HepG2 (cell line): ENCODE results near the gene IL21R. TPM values are rescaled to one million over a fixed set of nuclear protein-coding genes. Genes with fewer than 3 reads are reported as not detected.

Source experiments
- ATAC-seq: fragments of 200-7000 bp; cut with Tn5 transposase; 3 replicates; pipeline ENCODE4 v1.9.1; 2020; ENCODE audit warnings: mild to moderate bottlenecking, moderate library complexity
- BruUV-seq: library from RNA; stranded (reverse); fragments of 400-500 nt; replicated peaks from 2 replicates; lab custom pipeline; 2021; lab: Mats Ljungman, UMichigan
- CTCF ChIA-PET: fragments of 300-600 bp; formaldehyde crosslinking; extraction: SDS; loops from one replicate; lab custom pipeline; 2021; ENCODE audit warnings: low total read pairs, inconsistent platforms, low intra/inter-chr PET ratio; lab: Yijun Ruan, JAX
- POLR2A ChIA-PET: fragments of 350-600 bp; sonication (Branson Sonifier 250); formaldehyde crosslinking; loops from one replicate; lab custom pipeline; 2020; ENCODE audit warnings: antibody characterized with exemption, inconsistent platforms; lab: Yijun Ruan, JAX
- DNase-seq: peaks from one replicate; pipeline ENCODE4 v3.0.0-alpha.2; 2015; ENCODE audit warnings: low spot score
- FAIRE-seq: peaks from 3 replicates; lab custom pipeline; 2011; peaks lifted over from hg19 to GRCh38; lab: Jason Lieb, UNC
- H2AFZ ChIP-seq: one replicate; pipeline ENCODE4 v1.6.1; 2011; ENCODE audit warnings: low read length, inconsistent platforms
- H3K27ac ChIP-seq: fragments of 300-600 bp; 3 replicates; pipeline ENCODE4 v1.8.0; 2011; ENCODE audit warnings: mixed run types, mild to moderate bottlenecking, mixed read lengths, low read length, inconsistent platforms; ENCODE audit not compliant: insufficient read depth; ENCODE audit errors: extremely low read length
- H3K27me3 ChIP-seq, 2 experiments: fragments of 200-600 bp in 1 of 2; 2 replicates in 1 of 2; 3 replicates in 1 of 2; pipeline versions ENCODE4 v1.6.0 to v1.8.0; 2011; ENCODE audit warnings: low read length in 2 of 2, mild to moderate bottlenecking in 2 of 2, moderate library complexity in 2 of 2, inconsistent platforms in 1 of 2; ENCODE audit not compliant: insufficient read depth in 2 of 2, control insufficient read depth in 1 of 2
- H3K36me3 ChIP-seq, 2 experiments: fragments of 200-600 bp in 1 of 2; replicated peaks in 1 of 2; 2 replicates in 1 of 2; 3 replicates in 1 of 2; pipeline versions ENCODE4 v1.5.1 to v1.8.0; 2011; ENCODE audit warnings: low read length in 2 of 2, inconsistent platforms in 1 of 2; ENCODE audit not compliant: insufficient read depth in 2 of 2, control insufficient read depth in 1 of 2
- H3K4me1 ChIP-seq: 2 replicates; pipeline ENCODE4 v1.5.1; 2012; ENCODE audit warnings: low read length, inconsistent platforms; ENCODE audit not compliant: insufficient read depth
- H3K4me2 ChIP-seq: 2 replicates; pipeline ENCODE4 v1.6.0; 2011; ENCODE audit warnings: low read depth, low read length, inconsistent platforms
- H3K4me3 ChIP-seq, 3 experiments: fragments of 200-600 bp in 1 of 3; sonication (generic), shearing (Covaris generic) in 1 of 3; replicated peaks in 1 of 3; 2 replicates each; pipeline ENCODE4 v1.5.1; 2011 to 2016; ENCODE audit warnings: low read length in 3 of 3, inconsistent platforms in 2 of 3, low read depth in 2 of 3, mild to moderate bottlenecking in 2 of 3, control low read depth in 1 of 3, mixed read lengths in 1 of 3; ENCODE audit not compliant: insufficient read depth in 1 of 3
- H3K79me2 ChIP-seq: one replicate; pipeline ENCODE4 v1.6.1; 2011; ENCODE audit warnings: low read length, inconsistent platforms; ENCODE audit not compliant: insufficient read depth
- H3K9ac ChIP-seq: 2 replicates; pipeline ENCODE4 v1.6.0; 2011; ENCODE audit warnings: mild to moderate bottlenecking, low read depth, low read length, inconsistent platforms; ENCODE audit not compliant: insufficient read depth
- H3K9me3 ChIP-seq: 2 replicates; pipeline ENCODE4 v1.5.1; 2012; ENCODE audit warnings: mild to moderate bottlenecking, low read length
- H4K20me1 ChIP-seq: 2 replicates; pipeline ENCODE4 v1.6.0; 2011; ENCODE audit warnings: inconsistent platforms, mild to moderate bottlenecking, low read length, moderate library complexity; ENCODE audit not compliant: insufficient read depth
- AKAP8 ChIP-seq: sonication (generic); formaldehyde crosslinking; IDR thresholded peaks from 2 replicates; pipeline ENCODE4 v1.5.1; 2020; ENCODE audit warnings: mild to moderate bottlenecking, missing genetic modification reagents
- FLYWCH1 ChIP-seq: sonication (generic); formaldehyde crosslinking; IDR thresholded peaks from 2 replicates; pipeline ENCODE4 v1.8.1; 2023; ENCODE audit warnings: mild to moderate bottlenecking, missing genetic modification reagents
- KLF15 ChIP-seq: sonication (generic); formaldehyde crosslinking; IDR thresholded peaks from 2 replicates; pipeline ENCODE4 v1.8.1; 2023; ENCODE audit warnings: borderline replicate concordance, mild to moderate bottlenecking, inconsistent platforms, missing genetic modification reagents, mixed read lengths
- NCOR1 ChIP-seq: fragments of 200-600 bp; sonication (generic); IDR thresholded peaks from 2 replicates; pipeline ENCODE4 v1.7.0; 2017; ENCODE audit warnings: antibody characterized with exemption, low read length, borderline replicate concordance
- POGZ ChIP-seq: sonication (generic); formaldehyde crosslinking; IDR thresholded peaks from 2 replicates; pipeline ENCODE4 v1.4.0; 2020; ENCODE audit warnings: mild to moderate bottlenecking, missing genetic modification reagents
- POLR2G ChIP-seq: fragments of 200-400 bp; formaldehyde crosslinking; IDR thresholded peaks from 2 replicates; pipeline ENCODE4 v1.6.1; 2018; ENCODE audit warnings: mild to moderate bottlenecking, low read depth, low read length, moderate library complexity
- PRPF4 ChIP-seq: fragments of 200-400 bp; formaldehyde crosslinking; IDR thresholded peaks from 2 replicates; pipeline ENCODE4 v1.6.1; 2016; ENCODE audit warnings: low read length, low read depth; ENCODE audit not compliant: poor library complexity, severe bottlenecking
- YEATS4 ChIP-seq: sonication (generic); formaldehyde crosslinking; IDR thresholded peaks from 2 replicates; pipeline ENCODE4 v1.4.0; 2020; ENCODE audit warnings: missing genetic modification reagents, borderline replicate concordance
- YY1 ChIP-seq: IDR thresholded peaks from 2 replicates; pipeline ENCODE4 v1.6.1; 2011; ENCODE audit warnings: low read length, low read depth, moderate library complexity, mild to moderate bottlenecking; ENCODE audit not compliant: insufficient read depth, insufficient replicate concordance
- ZNF121 ChIP-seq: sonication (generic); formaldehyde crosslinking; IDR thresholded peaks from 2 replicates; pipeline ENCODE4 v1.5.0; 2020; ENCODE audit warnings: mild to moderate bottlenecking, missing genetic modification reagents
- ZNF207 ChIP-seq: fragments of 450-650 bp; IDR thresholded peaks from 2 replicates; pipeline ENCODE4 v1.6.1; 2016; ENCODE audit warnings: antibody characterized with exemption, borderline replicate concordance
- ZNF781 ChIP-seq: sonication (generic); formaldehyde crosslinking; IDR thresholded peaks from 2 replicates; pipeline ENCODE4 v1.5.1; 2020; ENCODE audit warnings: borderline replicate concordance, mild to moderate bottlenecking, missing genetic modification reagents; ENCODE audit errors: not compliant biosample characterization
- ZNF83 ChIP-seq: sonication (generic); formaldehyde crosslinking; IDR thresholded peaks from 2 replicates; pipeline ENCODE4 v1.4.0; 2020; ENCODE audit warnings: missing genetic modification reagents, mild to moderate bottlenecking, borderline replicate concordance
- WGBS: methylation state at CpG from one replicate; pipeline ENCODE4 v1.1.6; 2017; ENCODE audit warnings: low lambda C conversion rate; 5-methylcytosine and 5-hydroxymethylcytosine counted together
- in situ Hi-C: cut with HindIII; loops from 2 replicates; pipeline ENCODE4 v1.10.0; 2017; ENCODE audit warnings: low pct_unique_long_range_greater_than_20kb; ENCODE audit not compliant: extremely low pct_ligation_motif_present
- intact Hi-C: fragments of 100-400 bp; cut with micrococcal nuclease; formaldehyde crosslinking; loops from one replicate; pipeline ENCODE4 v1.10.0; 2022; ENCODE audit not compliant: unreplicated experiment
- polyA plus RNA-seq, 8 experiments: library from polyadenylated mRNA; depleted of rRNA in 3 of 8; stranded (reverse) in 7 of 8; unstranded in 1 of 8; fragments of >200 nt; fragmentation: Illumina TruSeq in 4 of 8; extraction: Trizol in 4 of 8; gene quantifications; 2 replicates each; pipeline versions ENCODE4 v1.2.1 to v1.2.3, GENCODE V29; 2011 to 2016; ENCODE audit warnings: low read depth in 4 of 8, missing spikeins in 1 of 8, mixed read lengths in 1 of 8; ENCODE audit not compliant: insufficient read depth in 1 of 8
- total RNA-seq, 5 experiments: library from RNA; depleted of rRNA; stranded (reverse); fragments of >200 nt; fragmentation: Illumina TruSeq; extraction: Trizol; gene quantifications; 2 replicates each; pipeline ENCODE4 v1.2.3, GENCODE V29; 2016; ENCODE audit warnings: low read depth in 1 of 5
- TF ChIP-seq, protein P1 (sequence below): sonication (generic); formaldehyde crosslinking; IDR thresholded peaks from 2 replicates; pipeline ENCODE4 v1.4.0; 2020; ENCODE audit warnings: missing genetic modification reagents, mild to moderate bottlenecking, borderline replicate concordance
- TF ChIP-seq, protein P2 (sequence below): sonication (generic); formaldehyde crosslinking; IDR thresholded peaks from 2 replicates; pipeline ENCODE4 v1.4.0; 2020; ENCODE audit warnings: missing genetic modification reagents
- TF ChIP-seq, protein P3 (sequence below): sonication (generic); formaldehyde crosslinking; IDR thresholded peaks from 2 replicates; pipeline ENCODE4 v1.8.1; 2022; ENCODE audit warnings: mild to moderate bottlenecking, missing genetic modification reagents

IL21R gene
- total and polyA plus RNA-seq, 2 of the 13 experiments (the other 11 are each of a cell fraction or from before 2014, with no cell fraction given), result 0.49 to 0.64 TPM

DNA sequence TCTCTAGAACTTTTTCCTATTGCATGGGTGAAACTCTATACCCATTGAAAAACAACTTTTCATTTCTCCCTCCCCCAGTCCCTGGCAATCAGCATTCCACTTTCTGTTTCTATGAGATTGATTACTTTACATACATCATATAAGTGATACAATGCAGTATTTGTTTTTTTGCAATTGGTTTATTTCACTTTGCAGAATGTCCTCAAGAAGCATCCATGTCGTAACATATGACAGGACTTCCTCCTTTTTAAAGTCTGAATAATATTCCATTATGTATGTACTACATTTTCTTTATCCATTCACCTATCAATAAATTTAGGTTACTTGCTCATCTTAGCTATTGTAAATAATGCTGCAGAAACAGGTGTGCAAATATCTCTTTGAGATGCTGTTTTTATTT is 8.8 kb downstream of the IL21R start:
- Histone ChIP-seq H3K27ac (no peak overlapping the region), H4K20me1 (no peaks in the 10 kb centered on the region), H3K9ac (no peak overlapping the region), H3K9me3 (peaks cover 8% of the 10 kb centered on the region; the same call in 1 of the 2 replicates), H3K27me3 (peaks cover 0 to 15% of the 10 kb centered on the region in 2 experiments; a peak in 2 of 5 replicates), H2AFZ (no peak overlapping the region), H3K4me1 (peaks cover 32% of the 10 kb centered on the region), H3K4me2 (no peak overlapping the region), H3K4me3 (no peak overlapping the region), H3K79me2 (no peaks in the 10 kb centered on the region), H3K36me3 (no peaks in the 10 kb centered on the region)
- 11% methylated on average over 1 of the region's 1 CpG for WGBS
- FAIRE-seq, result no peak
- no peak for DNase-seq
- no peak for ATAC-seq
- intact Hi-C loops (no loop called here), in situ Hi-C loops (no loop called here)
- POLR2A ChIA-PET, result no interaction called here
- no TSS peak for BruUV-seq
- CTCF ChIA-PET, result no interaction called here
- TF ChIP-seq ZNF781 (CRISPR knock-in tag), result no peak
- no peak for TF ChIP-seq POLR2G
- no peak for TF ChIP-seq ZNF83 (CRISPR knock-in tag)
- TF ChIP-seq ZNF121 (CRISPR knock-in tag), result no peak
- no peak for TF ChIP-seq PRPF4
- TF ChIP-seq, protein P1, sequence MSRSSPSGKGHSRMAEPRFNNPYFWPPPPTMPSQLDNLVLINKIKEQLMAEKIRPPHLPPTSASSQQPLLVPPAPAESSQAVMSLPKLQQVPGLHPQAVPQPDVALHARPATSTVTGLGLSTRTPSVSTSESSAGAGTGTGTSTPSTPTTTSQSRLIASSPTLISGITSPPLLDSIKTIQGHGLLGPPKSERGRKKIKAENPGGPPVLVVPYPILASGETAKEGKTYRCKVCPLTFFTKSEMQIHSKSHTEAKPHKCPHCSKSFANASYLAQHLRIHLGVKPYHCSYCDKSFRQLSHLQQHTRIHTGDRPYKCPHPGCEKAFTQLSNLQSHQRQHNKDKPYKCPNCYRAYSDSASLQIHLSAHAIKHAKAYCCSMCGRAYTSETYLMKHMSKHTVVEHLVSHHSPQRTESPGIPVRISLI (CRISPR knock-in tag), result no peak
- no peak for TF ChIP-seq YEATS4 (CRISPR knock-in tag)
- TF ChIP-seq, protein P2, sequence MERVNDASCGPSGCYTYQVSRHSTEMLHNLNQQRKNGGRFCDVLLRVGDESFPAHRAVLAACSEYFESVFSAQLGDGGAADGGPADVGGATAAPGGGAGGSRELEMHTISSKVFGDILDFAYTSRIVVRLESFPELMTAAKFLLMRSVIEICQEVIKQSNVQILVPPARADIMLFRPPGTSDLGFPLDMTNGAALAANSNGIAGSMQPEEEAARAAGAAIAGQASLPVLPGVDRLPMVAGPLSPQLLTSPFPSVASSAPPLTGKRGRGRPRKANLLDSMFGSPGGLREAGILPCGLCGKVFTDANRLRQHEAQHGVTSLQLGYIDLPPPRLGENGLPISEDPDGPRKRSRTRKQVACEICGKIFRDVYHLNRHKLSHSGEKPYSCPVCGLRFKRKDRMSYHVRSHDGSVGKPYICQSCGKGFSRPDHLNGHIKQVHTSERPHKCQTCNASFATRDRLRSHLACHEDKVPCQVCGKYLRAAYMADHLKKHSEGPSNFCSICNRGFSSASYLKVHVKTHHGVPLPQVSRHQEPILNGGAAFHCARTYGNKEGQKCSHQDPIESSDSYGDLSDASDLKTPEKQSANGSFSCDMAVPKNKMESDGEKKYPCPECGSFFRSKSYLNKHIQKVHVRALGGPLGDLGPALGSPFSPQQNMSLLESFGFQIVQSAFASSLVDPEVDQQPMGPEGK (CRISPR knock-in tag), result no peak
- no peak for TF ChIP-seq ZNF207
- no peak for TF ChIP-seq POGZ (CRISPR knock-in tag)
- no peak for TF ChIP-seq YY1
- TF ChIP-seq, protein P3, sequence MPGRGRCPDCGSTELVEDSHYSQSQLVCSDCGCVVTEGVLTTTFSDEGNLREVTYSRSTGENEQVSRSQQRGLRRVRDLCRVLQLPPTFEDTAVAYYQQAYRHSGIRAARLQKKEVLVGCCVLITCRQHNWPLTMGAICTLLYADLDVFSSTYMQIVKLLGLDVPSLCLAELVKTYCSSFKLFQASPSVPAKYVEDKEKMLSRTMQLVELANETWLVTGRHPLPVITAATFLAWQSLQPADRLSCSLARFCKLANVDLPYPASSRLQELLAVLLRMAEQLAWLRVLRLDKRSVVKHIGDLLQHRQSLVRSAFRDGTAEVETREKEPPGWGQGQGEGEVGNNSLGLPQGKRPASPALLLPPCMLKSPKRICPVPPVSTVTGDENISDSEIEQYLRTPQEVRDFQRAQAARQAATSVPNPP (CRISPR knock-in tag), result no peak
- no peak for TF ChIP-seq FLYWCH1
- TF ChIP-seq AKAP8 (CRISPR knock-in tag), result no peak
- no peak for TF ChIP-seq KLF15
- TF ChIP-seq NCOR1, result no peak
